AG08395 (cell line): ENCODE results near the gene PCBP3.
A peak's percentile ranks its signal among the peaks of the same experiment; 100 is the strongest.
"Not testable (repeated sequence)": the region's sequence is repeated elsewhere in the genome, so short reads cannot be mapped to it uniquely, and the experiment has no call there.

Experiments
- DNase-seq: peaks from one replicate; pipeline ENCODE4 v3.0.0; 2012; ENCODE audit warnings: mixed read lengths, low spot score

Gene PCBP3

GRCh38 chr21:45809421-45809820 lies 165.9 kb downstream of the PCBP3 start:
- DNase-seq: no peak

GRCh38 chr21:45811136-45811535 lies 167.6 kb downstream of the PCBP3 start:
- DNase-seq: no peak

DNA sequence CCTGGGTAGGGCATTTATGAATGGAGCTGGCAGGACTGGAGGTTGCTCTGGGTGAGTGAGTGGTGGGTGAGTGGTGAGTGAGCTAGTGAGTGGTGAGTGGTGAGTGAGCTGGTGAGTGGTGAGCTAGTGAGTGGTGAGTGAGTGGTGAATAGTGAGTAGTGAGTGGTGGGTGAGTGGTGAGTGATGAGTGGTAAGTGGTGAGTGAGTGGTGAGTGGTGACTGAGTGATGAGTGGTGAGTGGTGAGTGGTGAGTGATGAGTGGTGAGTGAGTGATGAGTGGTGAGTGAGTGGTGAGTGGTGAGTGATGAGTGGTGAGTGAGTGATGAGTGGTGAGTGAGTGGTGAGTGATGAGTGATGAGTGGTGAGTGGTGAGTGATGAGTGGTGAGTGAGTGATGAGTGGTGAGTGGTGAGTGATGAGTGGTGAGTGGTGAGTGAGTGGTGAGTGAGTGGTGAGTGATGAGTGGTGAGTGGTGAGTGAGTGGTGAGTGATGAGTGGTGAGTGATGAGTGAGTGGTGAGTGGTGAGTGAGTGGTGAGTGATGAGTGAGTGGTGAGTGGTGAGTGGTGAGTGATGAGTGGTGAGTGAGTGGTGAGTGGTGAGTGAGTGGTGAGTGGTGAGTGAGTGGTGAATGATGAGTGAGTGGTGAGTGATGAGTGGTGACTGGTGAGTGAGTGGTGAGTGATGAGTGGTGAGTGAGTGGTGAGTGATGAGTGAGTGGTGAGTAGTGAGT lies 170.8 kb downstream of the PCBP3 start:
- DNase-seq: not testable (repeated sequence)

- not testable (repeated sequence) for DNase-seq
These were observed 172.3 kb downstream of the PCBP3 start for GRCh38 chr21:45815781-45816180.

DNA sequence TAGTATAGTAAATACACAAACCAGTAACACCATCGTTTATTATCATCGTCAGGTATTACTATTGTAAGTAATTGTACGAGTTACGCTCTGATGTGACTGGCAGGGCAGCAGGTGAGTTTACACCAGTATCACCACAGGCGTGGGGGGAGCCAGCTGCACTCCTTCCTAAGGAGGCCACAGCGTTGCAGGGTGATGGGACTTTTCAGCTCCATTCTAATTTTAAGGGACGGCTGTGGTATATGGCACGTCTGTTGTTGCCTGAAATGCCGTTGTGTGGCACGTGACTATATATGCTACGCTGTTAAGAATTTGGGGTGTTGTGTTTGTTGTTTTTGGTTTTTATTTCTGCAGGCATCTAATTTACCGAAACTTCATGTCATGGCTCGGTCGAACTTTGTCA lies 173.3 kb downstream of the PCBP3 start:
- no peak for DNase-seq

- DNase-seq: no peak
These were observed 173.8 kb downstream of the PCBP3 start for GRCh38 chr21:45817345-45817744.

DNA sequence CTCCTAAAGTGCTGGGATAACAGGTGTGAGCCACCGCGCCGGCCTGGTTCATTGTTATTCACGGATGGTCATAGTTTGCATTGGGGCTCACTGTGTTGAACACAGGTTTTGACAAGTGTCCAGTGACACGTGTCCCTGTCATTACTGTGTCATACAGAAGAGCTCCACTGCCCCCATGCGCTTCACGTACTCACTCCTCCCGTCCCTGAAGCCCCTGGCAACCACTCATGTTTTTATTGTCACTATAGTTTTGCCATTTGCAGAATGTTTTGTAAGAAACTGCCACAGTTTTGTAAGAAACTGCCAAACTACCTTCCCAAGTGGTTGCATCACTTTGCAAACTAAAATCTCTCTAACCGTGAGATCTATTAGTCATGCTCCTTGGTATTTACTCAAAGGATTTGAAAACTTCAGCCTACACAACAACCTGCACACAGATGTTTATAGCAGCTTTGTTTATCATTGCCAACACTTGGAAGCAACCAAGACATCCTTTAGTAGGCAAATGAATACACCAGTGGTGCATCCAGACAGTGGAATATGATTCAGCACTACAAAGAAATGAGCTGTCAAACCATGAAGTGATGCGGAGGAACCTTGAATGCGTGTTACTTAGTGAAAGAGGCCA lies 174.9 kb downstream of the PCBP3 start:
- DNase-seq: peak; percentile 62

DNA sequence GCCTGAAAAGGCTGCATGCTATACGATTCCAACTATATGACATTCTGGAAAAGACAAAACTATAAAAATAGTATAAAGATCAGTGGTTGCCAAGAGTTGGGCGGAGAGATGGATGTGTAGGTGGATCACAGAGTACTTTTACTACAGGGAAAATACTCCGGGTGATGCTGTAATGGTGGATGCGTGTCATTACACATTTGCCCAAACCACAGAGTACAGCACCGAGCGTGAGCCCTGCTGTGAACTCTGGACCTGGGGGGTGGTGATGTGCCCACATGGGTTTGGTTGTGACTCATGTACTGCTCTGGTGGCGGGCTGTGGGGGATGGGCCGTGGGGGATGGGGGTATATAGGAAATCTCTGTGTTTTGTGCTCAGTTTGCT lies 175.4 kb downstream of the PCBP3 start:
- DNase-seq: peak; percentile 74

GRCh38 chr21:45819478-45820170 lies 176.1 kb downstream of the PCBP3 start:
- DNase-seq: no peak

- DNase-seq: peak; percentile 92
These were observed 176.9 kb downstream of the PCBP3 start for GRCh38 chr21:45820171-45821091.

GRCh38 chr21:45821315-45821962 lies 177.9 kb downstream of the PCBP3 start:
- DNase-seq: no peak

GRCh38 chr21:45821998-45822397 lies 178.5 kb downstream of the PCBP3 start:
- no peak for DNase-seq

GRCh38 chr21:45822429-45823099 lies 179.0 kb downstream of the PCBP3 start:
- no peak for DNase-seq

DNA sequence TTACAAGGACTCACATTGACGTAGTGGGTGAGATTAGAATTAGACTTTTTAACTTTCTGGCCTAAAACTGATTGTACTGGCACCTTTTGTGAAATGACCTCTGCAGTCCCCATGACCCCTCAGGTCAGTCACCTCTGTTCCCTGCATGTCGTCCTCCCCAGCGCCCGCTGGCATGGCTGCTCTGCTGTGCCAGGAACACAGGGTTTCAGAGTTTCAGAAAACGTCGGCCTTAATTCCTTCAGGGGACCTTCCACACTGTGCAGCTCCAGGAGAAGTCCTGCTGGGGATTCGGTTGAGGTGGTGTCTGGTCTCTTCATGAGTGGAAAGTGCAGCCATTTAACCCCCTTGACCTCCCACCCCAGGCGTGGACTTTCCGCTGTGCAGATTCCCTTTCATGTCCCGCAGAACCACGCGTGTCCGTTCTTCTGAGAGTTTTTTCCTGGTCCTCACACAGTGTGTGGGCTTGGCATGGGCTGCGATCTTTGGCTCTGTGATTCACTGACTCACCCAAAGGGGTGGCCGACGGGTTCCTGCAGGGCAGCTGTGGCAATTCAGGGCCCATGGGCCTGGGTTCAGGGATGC lies 179.7 kb downstream of the PCBP3 start:
- no peak for DNase-seq

DNA sequence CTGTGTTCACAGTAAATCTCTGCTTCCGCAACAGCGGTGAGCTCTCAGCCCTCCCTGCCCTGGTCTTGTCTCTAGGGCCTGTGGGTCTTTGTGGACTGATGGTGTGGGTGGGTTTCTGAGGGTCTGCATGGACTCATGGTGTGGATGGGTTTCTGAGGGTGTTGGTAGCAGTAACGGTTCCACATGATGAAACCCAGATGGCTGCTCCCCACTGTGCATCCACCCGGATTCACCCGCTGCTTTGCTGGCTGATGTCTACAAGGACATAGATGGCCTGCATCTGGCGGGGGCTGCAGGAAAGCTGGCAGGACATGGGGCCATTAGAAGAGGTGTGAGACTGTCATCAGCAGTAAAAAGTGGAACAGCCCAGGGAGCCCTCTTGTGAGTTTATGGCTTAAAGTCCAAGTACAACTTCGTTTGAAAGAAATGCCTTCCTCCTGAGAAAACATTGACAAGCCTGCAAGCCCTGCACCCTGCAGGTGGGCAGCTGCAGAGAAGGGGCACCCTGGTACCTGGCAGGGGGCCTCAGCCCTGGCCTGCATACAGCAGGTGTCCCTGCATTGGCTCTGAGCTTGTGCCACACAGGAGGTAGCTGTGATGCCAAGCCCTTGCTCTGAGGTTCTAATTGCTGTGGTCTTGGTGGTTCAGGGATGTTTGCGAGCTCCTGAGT lies 181.2 kb downstream of the PCBP3 start:
- DNase-seq: no peak

GRCh38 chr21:45825219-45825618 lies 181.7 kb downstream of the PCBP3 start:
- no peak for DNase-seq

DNA sequence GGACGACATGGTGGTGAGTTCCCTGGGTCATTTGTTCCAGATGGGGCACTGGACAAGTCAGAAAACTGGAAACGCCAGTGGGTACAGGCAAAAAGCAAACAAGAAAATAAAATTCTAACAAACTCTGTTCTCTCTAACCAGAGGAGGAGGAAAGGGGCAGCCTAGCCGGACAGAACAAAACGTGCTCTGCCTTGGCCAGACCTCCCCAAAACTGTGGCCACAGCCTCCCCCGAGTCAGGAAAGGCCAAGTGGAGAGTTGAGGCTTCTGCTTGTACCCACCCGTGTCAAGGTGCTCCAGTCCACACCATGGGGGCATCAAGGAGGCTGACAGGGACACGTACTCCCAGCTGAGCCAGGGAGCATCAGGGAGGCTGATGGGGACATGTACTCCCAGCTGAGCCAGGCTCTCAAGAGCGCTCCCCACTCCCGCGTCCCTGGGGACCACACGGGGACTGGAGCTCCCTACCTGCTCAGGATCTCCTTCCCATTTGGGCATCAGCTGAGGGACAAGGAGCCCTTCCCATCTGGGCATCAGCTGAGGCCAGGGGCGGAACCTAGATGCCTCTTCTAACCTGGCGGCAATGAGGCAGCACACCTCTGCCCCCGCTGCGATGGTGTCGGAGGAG lies 183.3 kb downstream of the PCBP3 start:
- DNase-seq: no peak

DNA sequence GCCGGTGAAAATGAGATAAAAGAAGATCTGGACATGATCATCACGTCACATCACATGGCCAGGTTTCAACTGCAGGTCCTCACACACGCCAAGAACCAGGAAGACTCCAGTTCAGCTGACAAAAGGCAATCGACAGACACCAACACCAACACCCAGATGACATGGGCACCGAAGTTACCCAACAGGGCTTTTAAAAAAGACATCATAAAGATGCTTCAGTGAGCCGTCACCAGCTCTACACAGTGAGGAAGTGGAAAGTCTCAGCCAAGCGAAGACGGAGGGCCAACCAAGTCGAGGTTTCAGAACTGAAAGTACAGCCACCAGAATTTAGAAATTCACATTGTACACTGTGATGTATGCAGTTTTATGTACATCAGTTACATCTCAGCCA lies 183.8 kb downstream of the PCBP3 start:
- no peak for DNase-seq

GRCh38 chr21:45827881-45828579 lies 184.5 kb downstream of the PCBP3 start:
- DNase-seq: no peak
